Subcutaneous abdominal adipose tissue (tissue), 5 donors: ENCODE results near the gene VMAC.
"Not testable (repeated sequence)": the region's sequence is repeated elsewhere in the genome, so short reads cannot be mapped to it uniquely, and the experiment has no call there.

ENCODE experiments used
- H3K27ac ChIP-seq: one replicate; pipeline ENCODE4 v1.7.0; 2013; ENCODE audit warnings: low read depth, mild to moderate bottlenecking, inconsistent platforms, low read length, moderate library complexity
- H3K27me3 ChIP-seq, 5 donors: one replicate each; pipeline ENCODE4 v1.7.0; 2013; ENCODE audit warnings: low read length in 5 of 5, inconsistent platforms in 1 of 5; ENCODE audit not compliant: control insufficient read depth in 5 of 5, insufficient read depth in 4 of 5
- H3K36me3 ChIP-seq, 5 donors: one replicate each; pipeline ENCODE4 v1.7.0; 2013; ENCODE audit warnings: low read length in 5 of 5; ENCODE audit not compliant: control insufficient read depth in 5 of 5, insufficient read depth in 5 of 5
- H3K4me1 ChIP-seq, 5 donors: one replicate each; pipeline ENCODE4 v1.7.0; 2013; ENCODE audit warnings: low read length in 5 of 5, mild to moderate bottlenecking in 3 of 5, moderate library complexity in 1 of 5; ENCODE audit not compliant: control insufficient read depth in 5 of 5, insufficient read depth in 5 of 5
- H3K4me3 ChIP-seq, 5 donors: one replicate each; pipeline ENCODE4 v1.7.0; 2013; ENCODE audit warnings: low read length in 5 of 5, low read depth in 1 of 5
- H3K9ac ChIP-seq, 5 donors: one replicate each; pipeline ENCODE4 v1.7.0; 2013; ENCODE audit warnings: low read length in 5 of 5, mild to moderate bottlenecking in 4 of 5, moderate library complexity in 3 of 5
- H3K9me3 ChIP-seq, 5 donors: one replicate each; pipeline ENCODE4 v1.7.0; 2013; ENCODE audit warnings: low read length in 5 of 5; ENCODE audit not compliant: control insufficient read depth in 5 of 5
- donor health status: healthy.
- donor health status: healthy.
- donor health status: healthy.
- donor health status: healthy.
- donor health status: healthy.

Gene VMAC, protein sequence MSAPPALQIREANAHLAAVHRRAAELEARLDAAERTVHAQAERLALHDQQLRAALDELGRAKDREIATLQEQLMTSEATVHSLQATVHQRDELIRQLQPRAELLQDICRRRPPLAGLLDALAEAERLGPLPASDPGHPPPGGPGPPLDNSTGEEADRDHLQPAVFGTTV

DNA sequence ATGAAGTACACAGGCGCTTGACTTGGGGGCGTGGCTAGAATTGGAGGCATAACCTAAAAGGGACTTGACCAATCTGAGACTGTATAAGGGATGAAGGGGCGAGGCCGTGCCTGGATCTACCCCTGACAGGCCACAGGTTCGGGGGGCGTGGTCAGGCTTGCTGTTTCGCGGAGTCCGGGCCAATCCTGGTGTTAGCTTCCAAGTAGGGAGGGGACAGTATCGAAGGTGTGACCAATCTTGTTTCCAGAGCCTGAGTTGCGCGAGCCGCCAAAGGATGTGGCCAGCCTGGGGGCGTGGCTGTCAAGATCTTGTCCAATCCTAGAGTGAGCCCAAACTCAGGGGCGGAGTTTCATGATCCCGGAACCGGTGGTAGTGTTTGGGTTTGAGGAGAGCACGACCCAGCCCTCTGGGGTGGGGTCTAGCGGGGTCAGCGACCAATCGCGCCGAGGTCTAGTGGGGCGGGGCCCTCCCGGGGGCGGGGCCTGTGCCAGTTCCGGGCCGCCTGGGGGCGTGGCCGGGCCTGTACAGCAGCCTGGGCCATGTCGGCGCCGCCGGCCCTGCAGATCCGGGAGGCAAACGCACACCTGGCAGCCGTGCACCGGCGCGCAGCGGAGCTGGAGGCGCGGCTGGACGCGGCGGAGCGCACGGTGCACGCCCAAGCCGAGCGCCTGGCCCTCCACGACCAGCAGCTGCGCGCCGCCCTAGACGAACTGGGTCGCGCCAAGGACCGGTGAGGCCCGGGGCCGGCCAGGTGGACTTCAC, at the start of gene VMAC:
Gene VMAC, plus strand, starts transcription at position 521 of the 762 bp plus-strand sequence. Its CDS starts 19 bp downstream, at position 540.
- peaks cover 0 to 18% (median 13%) of the 10 kb centered on the region in 5 donors for H3K36me3 ChIP-seq

DNA sequence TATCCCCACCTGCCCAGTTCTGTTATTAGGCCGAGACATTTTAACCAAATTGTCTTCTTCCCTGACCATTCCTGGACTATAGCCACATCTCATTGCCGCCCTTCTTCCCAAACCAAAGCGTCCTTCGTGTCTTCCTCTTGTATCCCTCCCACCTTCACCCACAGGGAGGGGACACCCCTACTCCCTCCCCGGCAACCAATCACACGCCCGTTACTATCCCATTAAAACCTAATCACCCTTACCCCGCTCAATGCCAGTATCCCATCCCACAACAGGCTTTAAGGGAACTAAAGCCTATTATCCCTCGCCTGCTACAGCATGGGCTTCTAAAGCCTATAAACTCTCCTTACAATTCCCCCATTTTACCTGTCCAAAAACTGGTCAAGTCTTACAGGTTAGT, 49.5 kb upstream of the VMAC start:
- not testable (repeated sequence) for H3K9ac ChIP-seq, H3K27ac ChIP-seq, H3K4me3 ChIP-seq, H3K27me3 ChIP-seq, H3K4me1 ChIP-seq, H3K9me3 ChIP-seq, H3K36me3 ChIP-seq

More for the DNA sequence above, at the start of gene VMAC:
- H3K27ac ChIP-seq, result peak within 1 kb of the TSS; percentile 80
- H3K4me3 ChIP-seq, result peak within 1 kb of the TSS; percentile 91 to 97 (median 96)
- no peaks in the 10 kb centered on the region for H3K9me3 ChIP-seq
- peaks cover 5 to 36% (median 27%) of the 10 kb centered on the region in 5 donors for H3K4me1 ChIP-seq
- peak within 1 kb of the TSS; percentile 73 to 100 (median 97) for H3K9ac ChIP-seq
- H3K27me3 ChIP-seq, result peaks cover 0 to 2% (median 0%) of the 10 kb centered on the region in 5 donors

DNA sequence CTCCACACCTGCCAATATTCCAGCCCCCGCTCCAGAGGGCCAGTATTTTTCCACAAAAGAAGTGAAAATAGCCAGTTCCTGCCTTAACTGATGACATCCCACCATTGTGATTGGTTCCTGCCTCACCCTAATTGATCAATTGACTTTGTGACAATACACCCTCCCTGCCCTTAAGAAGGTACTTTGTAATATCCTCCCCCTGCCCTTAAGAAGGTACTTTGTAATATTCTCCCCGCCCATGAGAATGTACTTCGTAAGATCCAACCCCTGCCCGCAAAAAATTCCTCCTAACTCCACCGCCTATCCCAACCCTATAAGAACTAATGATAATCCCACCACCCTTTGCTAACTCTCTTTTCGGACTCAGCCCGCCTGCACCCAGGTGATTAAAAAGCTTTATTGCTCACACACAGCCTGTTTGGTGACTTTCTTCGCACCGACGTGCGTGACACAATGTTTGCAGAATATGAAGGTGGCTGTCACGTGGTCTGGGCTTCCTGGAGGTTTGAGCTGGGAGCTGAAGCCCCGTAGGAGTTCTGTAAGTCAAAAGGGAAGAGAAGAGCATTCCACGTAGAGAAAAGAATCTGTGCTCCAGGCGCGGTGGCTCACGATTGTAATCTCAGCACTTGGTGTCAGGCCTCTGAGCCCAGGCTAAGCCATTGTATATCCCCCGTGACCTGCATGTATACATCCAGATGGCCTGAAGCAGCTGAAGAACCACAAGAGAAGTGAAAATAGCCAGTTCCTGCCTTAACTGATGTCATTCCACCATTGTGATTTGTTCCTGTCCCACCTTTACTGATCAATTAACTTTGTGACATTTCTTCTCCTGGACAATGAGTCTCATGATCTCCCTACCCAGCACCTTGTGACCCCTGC, 47.2 kb upstream of the VMAC start:
- Histone ChIP-seq H3K9me3 (no peaks in the 10 kb centered on the region), H3K27ac (no peak overlapping the region), H3K9ac (no peak overlapping the region), H3K27me3 (peaks cover 0 to 9% (median 8%) of the 10 kb centered on the region in 5 donors), H3K4me1 (no peaks in the 10 kb centered on the region), H3K4me3 (no peak overlapping the region), H3K36me3 (no peaks in the 10 kb centered on the region)

DNA sequence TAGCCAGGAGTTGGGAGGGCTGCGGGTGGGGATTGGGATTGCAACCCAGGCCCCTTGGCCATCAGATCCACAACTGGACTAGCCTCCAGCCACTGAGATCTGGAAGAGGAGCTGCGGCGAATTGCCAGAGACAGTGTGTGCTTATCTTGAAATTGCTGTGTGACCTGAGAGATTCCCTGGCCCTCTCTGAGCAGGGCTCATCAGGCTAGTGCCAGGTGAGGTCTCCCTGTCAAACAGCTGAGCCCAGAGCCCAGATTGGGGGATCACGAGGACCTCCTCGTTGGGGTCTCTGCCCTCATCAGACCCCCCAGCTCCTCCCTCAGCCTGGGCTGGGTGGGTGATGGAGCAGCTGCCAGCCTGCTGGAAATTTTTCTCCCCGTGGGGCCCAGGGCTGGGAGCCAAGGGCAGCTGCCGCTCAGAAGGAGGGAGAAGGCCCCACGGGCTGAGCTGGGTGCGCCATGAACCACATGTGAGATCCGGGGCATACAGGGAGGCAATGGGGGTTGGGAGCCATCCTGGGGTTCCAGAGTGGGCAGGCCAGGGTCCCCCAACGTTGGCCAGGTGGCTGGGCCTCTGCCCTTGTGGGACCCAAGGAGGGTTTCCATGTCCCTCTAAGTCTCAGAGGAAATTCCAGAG, 41.5 kb upstream of the VMAC start:
- Histone ChIP-seq H3K27ac (no peak overlapping the region), H3K27me3 (peaks cover 5 to 12% (median 6%) of the 10 kb centered on the region in 5 donors), H3K36me3 (no peaks in the 10 kb centered on the region), H3K4me1 (no peaks in the 10 kb centered on the region), H3K9me3 (no peaks in the 10 kb centered on the region), H3K4me3 (no peak overlapping the region), H3K9ac (no peak overlapping the region)

DNA sequence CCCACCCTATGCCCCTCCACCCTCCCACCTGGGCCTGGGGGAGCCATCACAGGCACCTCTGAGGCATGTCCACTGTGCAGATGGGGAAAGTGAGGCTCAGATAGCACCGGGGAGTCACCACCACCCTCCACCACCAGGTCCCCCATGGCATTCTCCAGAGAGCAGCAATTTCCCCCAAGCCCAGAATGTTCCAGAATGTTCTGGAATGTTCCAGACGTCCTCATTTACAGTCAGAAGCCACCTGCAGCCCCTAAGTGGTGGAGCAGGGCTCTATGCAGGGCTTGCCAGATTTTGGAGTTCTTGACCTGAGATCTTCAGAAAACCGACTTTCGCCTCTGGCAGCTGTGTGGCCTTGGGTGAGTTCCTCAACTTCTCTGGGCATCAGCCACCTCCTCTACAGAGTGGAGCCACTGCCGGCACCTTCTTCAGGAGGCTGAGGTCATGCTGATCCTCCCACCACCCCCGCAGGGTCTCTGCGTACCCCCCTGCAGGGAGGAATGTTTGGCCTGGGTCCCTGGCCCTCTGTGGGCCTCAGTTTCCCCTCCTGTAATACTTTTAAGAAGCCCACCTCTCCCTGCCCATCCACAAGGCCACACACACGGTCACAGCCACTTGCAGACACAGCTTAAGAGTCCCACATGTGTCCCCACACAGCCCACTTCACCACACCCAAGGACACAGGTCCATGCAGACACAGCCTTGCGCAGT, 40.5 kb upstream of the VMAC start:
- Histone ChIP-seq H3K9me3 (no peaks in the 10 kb centered on the region), H3K36me3 (no peaks in the 10 kb centered on the region), H3K27me3 (peaks cover 5 to 12% (median 6%) of the 10 kb centered on the region in 5 donors), H3K4me3 (no peak overlapping the region), H3K4me1 (no peaks in the 10 kb centered on the region), H3K27ac (no peak overlapping the region), H3K9ac (no peak overlapping the region)

DNA sequence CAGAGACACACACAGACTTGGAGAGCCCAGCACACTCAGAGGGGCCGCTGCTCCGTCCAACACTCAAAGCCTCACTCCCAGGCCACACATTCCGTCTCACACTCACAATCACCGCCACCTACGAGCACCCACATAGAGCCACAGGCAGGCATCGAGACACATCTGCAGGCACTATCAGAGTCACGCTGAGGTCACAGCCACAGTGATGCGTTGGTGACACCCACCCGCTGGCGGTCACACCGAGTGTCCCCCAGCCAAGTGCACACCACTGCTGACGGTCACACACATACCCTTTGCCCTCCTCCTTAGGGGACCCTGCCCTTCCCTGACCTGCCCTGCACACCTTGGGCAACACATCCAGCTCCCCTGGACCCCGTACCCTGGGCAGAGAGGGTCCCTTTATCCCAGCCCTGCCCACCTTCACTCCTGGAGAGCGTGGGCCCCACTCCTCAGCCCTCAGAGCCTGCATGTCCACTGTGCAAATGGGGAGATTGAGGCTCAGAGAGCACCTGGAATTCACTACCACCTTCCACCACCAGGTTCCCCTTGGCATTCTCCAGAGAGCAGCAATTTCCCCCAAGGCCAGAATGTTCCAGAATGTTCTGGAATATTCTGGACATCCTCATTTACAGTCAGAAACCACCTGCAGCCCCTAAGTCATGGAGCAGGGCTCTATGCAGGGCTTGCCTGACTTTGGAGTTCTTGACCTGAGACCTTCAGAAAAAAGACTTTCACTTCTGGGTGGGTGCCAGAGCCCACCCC, 39.8 kb upstream of the VMAC start:
- Histone ChIP-seq H3K36me3 (no peaks in the 10 kb centered on the region), H3K4me1 (no peaks in the 10 kb centered on the region), H3K9ac (no peak overlapping the region), H3K9me3 (no peaks in the 10 kb centered on the region), H3K27ac (no peak overlapping the region), H3K4me3 (no peak overlapping the region), H3K27me3 (peaks cover 5 to 10% (median 6%) of the 10 kb centered on the region in 5 donors)

DNA sequence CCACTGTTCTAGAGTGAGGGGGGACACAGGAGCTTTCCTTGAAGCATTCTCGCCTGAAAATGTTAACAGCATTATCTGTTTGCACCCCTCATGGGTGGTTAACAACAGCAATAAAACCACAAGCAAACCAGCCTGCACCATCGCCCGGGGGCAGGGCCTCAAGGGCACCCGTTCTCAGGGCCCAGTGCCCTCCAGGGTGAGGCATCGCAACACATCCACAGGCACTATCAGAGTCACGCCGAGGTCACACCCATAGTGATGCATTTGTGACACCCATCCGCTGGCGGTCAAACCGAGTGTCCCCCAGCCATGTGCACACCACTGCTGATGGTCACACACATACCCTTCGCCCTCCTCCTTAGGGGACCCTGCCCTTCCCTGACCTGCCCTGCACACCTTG, 38.9 kb upstream of the VMAC start:
- Histone ChIP-seq H3K36me3 (no peaks in the 10 kb centered on the region), H3K27ac (no peak overlapping the region), H3K4me3 (no peak overlapping the region), H3K9ac (no peak overlapping the region), H3K27me3 (peaks cover 5 to 10% (median 6%) of the 10 kb centered on the region in 5 donors), H3K4me1 (no peaks in the 10 kb centered on the region), H3K9me3 (no peaks in the 10 kb centered on the region)

DNA sequence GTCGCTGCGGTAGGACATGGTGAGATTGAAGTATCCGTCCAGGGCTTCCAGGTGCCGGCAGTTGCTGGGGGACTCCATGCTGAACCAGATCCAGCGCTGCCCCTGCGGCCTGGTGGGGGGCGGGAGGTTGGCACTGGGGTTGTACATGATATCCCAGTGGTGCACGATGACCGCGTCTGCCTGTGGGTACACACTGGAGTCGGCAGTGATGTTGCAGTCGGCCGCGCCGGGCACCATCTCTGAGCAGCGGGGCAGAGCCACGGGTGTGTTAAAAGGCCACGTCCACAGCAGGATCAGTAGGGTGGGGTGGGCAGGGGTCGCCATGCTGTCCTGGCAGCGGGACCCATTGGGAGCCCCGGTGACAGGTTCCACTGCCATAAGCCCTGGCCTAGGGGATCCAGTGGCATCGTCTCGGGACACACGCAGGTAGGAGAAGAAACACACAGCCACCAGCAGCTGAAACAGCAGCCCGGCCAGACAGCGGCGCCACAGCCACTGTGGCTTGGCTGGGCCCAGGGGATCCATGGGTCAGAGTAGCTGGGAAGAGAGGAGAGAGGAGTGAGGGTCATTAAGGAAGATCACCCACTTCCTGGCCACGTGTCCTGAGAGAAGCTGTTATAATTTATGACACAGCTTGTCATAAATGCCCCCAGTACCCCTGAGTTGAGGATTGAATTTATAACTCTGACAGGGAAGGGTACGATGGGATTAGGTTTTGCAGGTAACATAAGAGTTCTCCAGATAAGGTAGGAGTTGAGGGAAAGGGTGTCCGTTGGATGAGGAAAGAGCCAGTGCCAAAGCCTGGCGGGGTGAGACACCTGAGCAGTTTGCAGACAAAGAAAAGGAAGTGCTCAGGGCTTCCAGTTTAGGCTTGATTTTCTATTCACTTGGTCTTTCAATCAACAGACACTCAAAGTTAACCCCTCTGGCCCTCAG, 37.2 kb upstream of the VMAC start:
- Histone ChIP-seq H3K36me3 (no peaks in the 10 kb centered on the region), H3K4me3 (no peak overlapping the region), H3K27ac (no peak overlapping the region), H3K9me3 (no peaks in the 10 kb centered on the region), H3K27me3 (peaks cover 0 to 6% (median 5%) of the 10 kb centered on the region in 5 donors), H3K4me1 (peaks cover 0 to 3% (median 0%) of the 10 kb centered on the region in 5 donors), H3K9ac (no peak overlapping the region)
